Activated CD4-positive, alpha-beta T cell treated with anti-CD3 and anti-CD28 coated beads for 24 hours (primary cell): ENCODE measurements around the gene BMI1.

ENCODE experiments used
- DNase-seq, 2 donors: peaks; one replicate each; pipeline ENCODE4 v3.0.0-alpha.2; 2020; ENCODE audit warnings: low read depth in 2 of 2

The BMI1 gene

GRCh38 chr10:22319980-22320558 is 830 bp upstream of the BMI1 start:
- DNase-seq: no peak

GRCh38 chr10:22321156-22321923 is 441 bp downstream of the BMI1 start:
- peak in 1 of 2 donors; percentile 41 for DNase-seq

DNA sequence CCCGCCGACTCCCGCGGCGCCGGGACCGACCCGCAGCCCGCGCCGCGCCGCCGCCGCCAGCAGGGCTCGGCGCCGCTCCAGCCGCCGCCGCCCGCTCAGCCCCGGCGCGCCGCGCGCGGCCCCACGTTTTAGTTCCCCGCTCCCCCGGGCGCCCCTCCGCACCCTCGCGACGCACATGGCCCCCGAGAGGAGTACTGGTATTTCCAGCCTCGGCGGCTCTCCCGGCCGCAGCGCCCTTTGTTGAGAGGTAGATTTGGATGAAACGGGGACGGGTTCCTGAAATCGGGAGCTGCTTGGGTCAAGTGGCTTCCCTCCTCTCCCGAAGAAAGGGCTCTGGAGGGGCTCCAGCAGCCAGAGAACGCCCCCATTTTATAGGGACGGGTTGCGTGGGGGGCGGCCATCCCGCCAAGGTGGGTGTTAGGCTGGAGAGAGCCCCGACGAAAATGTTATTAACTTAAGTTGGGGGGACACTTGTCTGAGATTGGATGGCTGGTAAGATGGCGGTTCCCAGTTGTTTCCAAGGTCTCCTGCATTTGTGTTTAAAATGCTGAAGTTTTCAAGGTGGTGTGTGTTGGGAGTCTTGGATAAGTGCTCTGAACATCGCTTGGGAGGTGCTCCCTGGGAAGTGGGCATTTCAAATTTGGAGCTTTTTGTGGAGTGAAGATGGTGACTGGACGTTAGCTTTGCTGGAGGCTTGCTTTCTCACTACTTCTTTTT is 1.2 kb downstream of the BMI1 start:
- no peak for DNase-seq

DNA sequence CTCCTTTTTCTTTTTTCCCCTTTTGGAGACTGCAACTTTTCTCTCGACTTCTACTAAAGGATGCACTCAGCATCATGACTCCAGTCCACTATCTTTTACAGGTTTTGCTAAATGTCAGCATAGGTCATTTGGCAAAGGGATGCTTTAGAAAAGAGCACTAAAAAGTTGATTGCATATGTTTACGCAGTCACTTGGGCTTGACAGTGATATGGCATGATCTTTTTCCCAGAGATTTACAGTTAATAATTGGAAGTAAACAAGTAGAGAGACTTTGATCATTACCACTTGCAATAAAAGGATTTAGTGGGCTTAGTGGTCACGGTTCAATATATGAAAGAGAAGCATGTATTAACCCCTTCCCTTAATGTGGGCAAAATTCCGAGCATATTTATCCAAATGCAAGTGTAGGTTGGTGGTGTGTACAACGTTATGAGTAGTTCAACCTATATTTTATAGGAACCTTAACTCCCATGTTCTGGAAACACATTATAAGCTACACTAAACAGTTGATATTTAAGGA is 1.8 kb downstream of the BMI1 start:
- DNase-seq: no peak

- DNase-seq: no peak
These were observed 2.8 kb downstream of the BMI1 start for GRCh38 chr10:22323538-22324305.

- DNase-seq: no peak
These were observed 3.5 kb downstream of the BMI1 start for GRCh38 chr10:22324413-22324812.

DNA sequence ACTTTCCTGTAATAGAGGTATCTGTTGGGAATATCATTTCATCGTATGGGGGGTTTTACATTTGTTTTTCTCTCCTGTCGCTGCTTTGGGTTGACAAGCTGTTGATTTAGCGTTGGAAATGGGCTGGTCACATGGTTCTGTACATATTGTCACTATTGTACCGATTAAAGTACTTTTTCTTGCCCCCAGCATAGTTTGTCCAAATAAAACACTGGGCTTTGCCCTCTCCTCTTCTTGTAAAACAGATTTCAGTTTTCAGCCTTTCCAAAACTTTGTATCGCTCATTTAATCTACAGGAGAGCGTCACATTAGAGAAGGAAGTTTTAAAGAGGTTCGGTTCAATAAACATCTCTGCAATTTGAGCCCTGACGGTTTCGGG is 4.0 kb downstream of the BMI1 start:
- DNase-seq: no peak

DNA sequence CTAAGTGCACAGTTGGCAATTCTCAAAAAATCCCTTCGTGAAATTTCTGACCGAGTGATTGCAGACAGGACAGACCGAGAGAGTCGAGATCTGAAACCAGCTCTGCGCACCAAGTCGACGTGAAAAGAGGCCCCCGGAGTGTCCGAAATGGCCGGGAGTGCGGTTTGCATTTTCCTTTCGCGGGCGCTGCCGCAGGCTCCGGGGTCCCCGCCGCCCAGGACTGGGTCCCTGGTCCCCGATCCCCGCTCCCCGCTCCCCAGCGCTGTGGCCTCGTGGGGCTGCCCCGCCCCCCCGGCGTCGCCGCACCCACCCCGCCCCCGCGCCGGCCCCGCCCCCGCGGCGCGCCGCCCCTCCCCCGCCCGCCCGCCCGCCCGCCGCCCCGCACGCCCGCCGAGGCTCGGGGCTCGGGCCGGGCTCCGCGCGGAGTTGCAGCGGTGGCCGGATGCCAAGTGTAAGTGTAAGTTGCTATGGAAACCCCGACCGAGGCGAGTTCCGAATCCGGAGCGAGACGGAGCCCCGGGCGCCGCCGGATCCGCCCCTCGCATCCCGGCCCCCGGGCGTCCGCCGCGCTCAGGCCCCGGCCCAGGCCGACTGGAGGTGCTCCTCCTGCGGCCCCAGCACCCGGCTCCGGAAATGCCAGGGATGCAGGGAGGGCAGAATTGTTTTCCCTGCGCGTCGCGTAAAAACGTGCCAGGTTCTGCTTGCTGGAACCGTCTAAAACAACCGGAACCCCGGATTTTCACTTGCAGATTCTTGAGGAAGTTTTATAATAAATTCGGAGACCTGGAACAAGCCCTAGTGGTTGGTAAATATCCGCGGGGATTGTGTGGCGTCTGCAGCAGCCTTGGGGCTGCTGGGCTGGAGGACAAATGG is 4.6 kb downstream of the BMI1 start:
- peak in 1 of 2 donors; percentile 49 for DNase-seq

DNA sequence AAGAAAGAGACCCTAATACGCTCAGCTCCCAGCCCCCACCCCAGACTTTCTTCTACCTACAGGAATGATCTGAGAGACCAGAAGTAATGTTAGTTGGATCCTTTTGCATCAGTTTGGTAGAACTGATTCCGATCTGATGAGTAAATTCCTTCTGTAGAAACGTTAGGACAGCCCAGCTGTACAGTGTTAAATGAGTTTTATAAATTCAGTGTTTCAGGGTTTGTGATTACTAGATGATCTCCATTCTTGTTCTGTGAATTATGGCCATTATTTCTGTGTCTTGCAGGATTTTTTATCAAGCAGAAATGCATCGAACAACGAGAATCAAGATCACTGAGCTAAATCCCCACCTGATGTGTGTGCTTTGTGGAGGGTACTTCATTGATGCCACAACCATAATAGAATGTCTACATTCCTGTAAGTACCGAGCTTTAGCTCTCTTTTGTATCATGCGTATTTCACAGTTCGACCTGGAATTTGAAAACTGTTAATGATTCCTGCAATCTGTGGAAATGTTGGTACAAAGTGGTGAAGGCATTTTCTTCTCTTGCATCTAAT is 5.3 kb downstream of the BMI1 start:
- DNase-seq: no peak

- no peak for DNase-seq
These were observed 8.3 kb downstream of the BMI1 start for GRCh38 chr10:22329150-22329549.

GRCh38 chr10:22332116-22332692 is 11.3 kb downstream of the BMI1 start:
- no peak for DNase-seq

GRCh38 chr10:22333167-22333974 is 12.5 kb downstream of the BMI1 start:
- DNase-seq: no peak

DNA sequence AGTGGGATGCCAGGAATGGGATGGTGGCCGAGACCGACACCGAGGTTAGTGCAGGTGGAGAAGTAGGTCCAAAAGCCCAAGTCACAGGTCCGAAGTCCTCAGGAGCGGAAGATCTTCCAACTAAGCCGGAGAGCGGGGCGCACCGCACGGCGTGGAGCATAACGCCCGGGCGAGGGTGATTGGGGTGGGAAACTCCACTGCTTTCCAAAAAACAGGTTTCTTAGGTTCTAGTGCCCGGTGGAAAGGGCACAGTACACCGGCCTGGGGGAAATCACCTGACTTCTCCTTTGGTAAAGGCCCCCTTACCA is 13.0 kb downstream of the BMI1 start:
- DNase-seq: no peak

DNA sequence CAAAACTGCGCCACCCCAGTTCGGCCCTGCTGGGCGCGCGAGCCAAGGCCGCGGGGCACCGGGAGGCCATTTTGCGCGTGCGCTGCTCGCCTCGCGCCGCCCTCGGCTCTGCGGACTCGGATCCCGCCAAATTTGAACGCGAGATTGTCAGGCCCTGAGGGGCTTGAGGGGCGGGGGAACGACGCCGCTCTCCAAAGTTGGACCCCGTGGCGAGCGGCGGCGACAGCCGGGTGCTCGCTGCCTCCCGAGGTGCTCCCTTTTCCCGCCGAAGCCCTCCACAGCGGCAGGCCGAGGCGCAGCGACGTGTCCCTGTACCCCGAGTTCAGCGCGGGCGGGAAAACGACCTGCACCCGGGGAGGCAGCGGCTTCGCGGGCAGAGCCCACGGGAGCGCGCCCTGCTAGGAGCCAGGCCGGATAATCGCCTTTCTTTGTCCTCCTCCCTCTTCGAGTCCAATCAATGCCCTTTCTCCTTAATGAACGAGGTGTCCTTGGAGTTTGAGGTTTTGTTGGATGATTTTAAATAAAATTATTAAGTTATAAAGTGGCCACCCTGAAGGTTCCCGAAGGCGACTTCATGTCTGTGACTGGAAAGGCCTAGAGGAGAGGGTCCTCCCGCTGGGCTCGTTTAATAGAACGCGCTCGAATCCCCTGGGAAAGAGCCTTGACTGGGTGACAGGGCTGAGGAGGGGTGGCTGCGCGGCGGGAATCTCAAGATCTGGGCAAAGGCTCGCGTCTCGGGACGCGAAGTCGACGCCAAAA is 13.7 kb downstream of the BMI1 start:
- DNase-seq: no peak

DNA sequence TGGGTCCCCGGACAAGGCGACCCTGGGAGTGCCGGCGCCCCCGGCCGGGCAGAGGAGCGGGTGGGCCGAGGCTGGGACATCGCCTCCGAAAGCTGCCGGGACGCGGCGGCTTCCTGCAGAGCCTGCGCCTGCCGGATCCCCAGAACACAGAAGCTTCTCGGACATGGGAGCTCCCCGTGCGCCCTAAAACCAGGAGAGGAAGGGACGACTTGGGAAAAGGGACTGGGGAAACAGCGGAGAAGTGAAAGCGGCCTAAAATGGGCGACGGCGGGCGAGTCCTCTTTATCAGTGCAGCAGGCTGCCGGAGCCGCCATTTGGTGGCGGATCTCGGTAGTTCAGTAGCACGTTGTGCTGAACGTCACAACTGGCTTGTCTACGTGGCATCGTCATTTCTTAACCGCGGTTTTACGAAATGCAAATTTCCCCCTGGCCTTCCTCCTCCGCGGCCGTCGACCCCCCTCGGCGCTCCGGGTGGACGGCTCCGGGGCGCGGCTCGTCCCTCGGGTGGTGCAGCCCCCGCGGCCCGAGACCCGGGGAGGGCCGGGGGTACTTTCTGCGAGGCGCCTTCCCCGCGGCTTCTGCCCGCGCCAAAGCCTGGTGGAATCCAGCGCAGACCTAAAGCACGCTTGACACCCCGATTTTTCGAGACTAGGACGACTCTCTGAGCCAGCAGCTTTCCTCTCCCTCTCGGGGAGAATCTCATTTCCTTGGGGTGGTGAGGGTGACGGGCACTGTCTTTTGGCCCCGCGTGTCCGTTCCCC is 14.5 kb downstream of the BMI1 start:
- DNase-seq: no peak

- no peak for DNase-seq
These were observed 17.4 kb downstream of the BMI1 start for GRCh38 chr10:22338185-22338900.

DNA sequence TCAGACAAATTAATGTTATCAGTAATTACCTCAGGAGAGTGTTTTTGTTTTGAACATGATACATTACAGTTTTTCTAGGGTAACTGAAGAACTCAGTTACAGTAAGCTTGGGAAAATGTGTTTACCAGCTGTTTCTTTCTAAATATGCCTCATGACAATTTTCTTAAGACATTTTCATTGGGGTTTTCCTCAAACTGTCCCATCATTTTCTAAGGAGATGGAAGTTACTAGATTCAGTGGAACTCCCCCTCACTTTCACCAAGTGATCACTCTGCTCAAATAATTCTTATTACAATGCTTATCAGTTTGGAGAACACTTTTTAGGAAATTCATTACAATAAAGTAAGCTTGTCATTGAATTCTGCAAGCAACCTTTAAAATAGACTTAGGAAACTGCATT is 18.0 kb downstream of the BMI1 start:
- no peak for DNase-seq
